Calu3 (cell line): ENCODE data around the gene RBM15B. TPM values are rescaled to one million over a fixed set of nuclear protein-coding genes. Genes with fewer than 3 reads are reported as not detected.

Source experiments
- BruUV-seq: library from RNA; stranded (reverse); fragments of 400-500 nt; replicated peaks from 2 replicates; lab custom pipeline; 2021; lab: Mats Ljungman, UMichigan
- CTCF ChIA-PET: fragments of 300-600 bp; sonication (Branson Sonifier 250); formaldehyde crosslinking; loops from one replicate; lab custom pipeline; 2022; ENCODE audit warnings: antibody characterized with exemption; lab: Charles Lee
- DNase-seq: peaks from one replicate; pipeline ENCODE4 v3.0.0; 2022
- H3K27ac Mint-ChIP-seq: one replicate; pipeline ENCODE4 v1.8.0; 2022; ENCODE audit warnings: mixed read lengths; ENCODE audit not compliant: unreplicated experiment
- H3K27me3 Mint-ChIP-seq: one replicate; pipeline ENCODE4 v1.8.0; 2022; ENCODE audit warnings: mixed read lengths; ENCODE audit not compliant: unreplicated experiment
- H3K36me3 Mint-ChIP-seq: one replicate; pipeline ENCODE4 v1.8.0; 2022; ENCODE audit warnings: mild to moderate bottlenecking, moderate library complexity, mixed read lengths; ENCODE audit not compliant: insufficient read depth, unreplicated experiment
- H3K4me1 Mint-ChIP-seq: one replicate; pipeline ENCODE4 v1.8.0; 2022; ENCODE audit warnings: mild to moderate bottlenecking, low read depth, mixed read lengths; ENCODE audit not compliant: unreplicated experiment
- H3K4me3 Mint-ChIP-seq: one replicate; pipeline ENCODE4 v1.8.0; 2022; ENCODE audit warnings: mild to moderate bottlenecking, low read depth, moderate library complexity, mixed read lengths; ENCODE audit not compliant: unreplicated experiment
- H3K9me3 Mint-ChIP-seq: one replicate; pipeline ENCODE4 v1.8.0; 2022; ENCODE audit warnings: low read depth, mixed read lengths; ENCODE audit not compliant: unreplicated experiment
- CTCF ChIP-seq: fragments of 200-600 bp; IDR thresholded peaks from one replicate; pipeline ENCODE4 v1.8.0; 2022; ENCODE audit warnings: antibody characterized with exemption; ENCODE audit not compliant: unreplicated experiment
- intact Hi-C: fragments of 100-400 bp; cut with micrococcal nuclease; formaldehyde crosslinking; loops from one replicate; pipeline ENCODE4 v1.10.0; 2022; ENCODE audit not compliant: unreplicated experiment
- total RNA-seq: library from RNA; stranded (reverse); gene quantifications from 2 replicates; pipeline ENCODE4 v1.2.3, GENCODE V29; 2022

The RBM15B gene
- total RNA-seq, 1 experiment from 2014 or later: 43.8 TPM

DNA sequence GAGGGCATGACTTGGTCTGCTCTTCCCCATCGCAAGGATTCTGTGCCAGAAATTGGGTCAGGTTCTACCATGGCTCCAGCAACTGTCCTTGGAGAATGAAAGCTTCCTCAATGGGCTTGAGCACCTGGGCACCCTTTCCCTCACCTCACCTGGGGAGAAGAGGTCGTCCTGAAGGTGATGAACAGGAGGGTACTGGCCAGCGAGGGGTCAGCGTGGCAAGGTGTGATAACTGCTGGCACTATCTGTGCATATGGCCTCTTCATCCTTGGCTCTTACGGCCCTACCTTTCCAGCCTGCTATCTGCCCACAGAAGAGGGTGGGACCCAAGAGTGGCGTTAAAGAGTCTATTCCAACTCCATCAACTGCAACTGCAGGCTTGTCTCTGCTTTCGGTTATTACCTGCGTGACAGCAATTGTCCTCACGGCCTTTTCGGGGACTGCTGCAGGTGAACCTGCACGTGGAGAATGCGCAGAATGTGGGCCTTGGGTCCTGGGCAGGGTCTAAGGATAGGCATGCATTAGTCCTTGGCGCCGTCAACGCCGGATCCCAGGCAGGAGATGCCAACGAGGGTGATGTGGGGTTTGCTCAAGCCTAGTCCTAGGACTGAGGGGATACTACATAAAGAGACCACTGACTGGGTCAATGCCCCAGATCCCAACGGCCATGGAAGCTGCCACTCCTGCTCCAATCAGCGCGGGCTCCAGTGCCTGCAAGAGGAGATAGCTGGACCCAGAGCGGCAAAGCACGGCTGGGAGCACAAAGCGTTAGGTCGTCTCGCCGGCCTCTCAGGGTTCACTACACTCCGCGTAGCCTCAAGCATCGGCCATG is 625 bp upstream of the RBM15B start:
- no peak for DNase-seq
- no peaks in the 10 kb centered on the region for H3K9me3 Mint-ChIP-seq
- intact Hi-C loops: no loop called here
- no peak for TF ChIP-seq CTCF
- peak overlapping the region; percentile 71 for H3K4me3 Mint-ChIP-seq
- H3K27ac Mint-ChIP-seq: no peak overlapping the region
- H3K27me3 Mint-ChIP-seq: no peaks in the 10 kb centered on the region
- H3K4me1 Mint-ChIP-seq: peaks cover 39% of the 10 kb centered on the region
- BruUV-seq: TSS peak; percentile 18
- peaks cover 97% of the 10 kb centered on the region for H3K36me3 Mint-ChIP-seq
- CTCF ChIA-PET: no interaction called here

GRCh38 chr3:51391566-51392354 is 675 bp downstream of the RBM15B start:
- intact Hi-C loops: no loop called here
- peak overlapping the region; percentile 39 for H3K27ac Mint-ChIP-seq
- H3K9me3 Mint-ChIP-seq: no peaks in the 10 kb centered on the region
- no peak for TF ChIP-seq CTCF
- CTCF ChIA-PET: interaction anchor here (0.5 kb wide), 1 partner anchor 260 kb away, joined by 3 read pairs; no protein-coding TSS in a partner anchor
- no peaks in the 10 kb centered on the region for H3K27me3 Mint-ChIP-seq
- BruUV-seq: no TSS peak
- peaks cover 32% of the 10 kb centered on the region for H3K4me1 Mint-ChIP-seq
- DNase-seq: peak; percentile 28
- H3K36me3 Mint-ChIP-seq: peaks cover 88% of the 10 kb centered on the region
- H3K4me3 Mint-ChIP-seq: peak overlapping the region; percentile 71

- no peaks in the 10 kb centered on the region for H3K9me3 Mint-ChIP-seq
- H3K27me3 Mint-ChIP-seq: no peaks in the 10 kb centered on the region
- intact Hi-C loops: no loop called here
- no peak for TF ChIP-seq CTCF
- CTCF ChIA-PET: interaction anchor here (0.5 to 1.1 kb wide), 2 partner anchors 8 to 261 kb away, joined by 3 read pairs; partner anchors contain the start of gene MANF
- peaks cover 88% of the 10 kb centered on the region for H3K36me3 Mint-ChIP-seq
- peak overlapping the region; percentile 71 for H3K4me3 Mint-ChIP-seq
- no peak overlapping the region for H3K27ac Mint-ChIP-seq
- DNase-seq: no peak
- BruUV-seq: no TSS peak
- H3K4me1 Mint-ChIP-seq: peaks cover 29% of the 10 kb centered on the region
Observed at GRCh38 chr3:51392355-51393133, 1.5 kb downstream of the RBM15B start.

GRCh38 chr3:51393134-51393495 is 2.0 kb downstream of the RBM15B start:
- H3K4me1 Mint-ChIP-seq: peaks cover 23% of the 10 kb centered on the region
- H3K36me3 Mint-ChIP-seq: peaks cover 87% of the 10 kb centered on the region
- no peak overlapping the region for H3K27ac Mint-ChIP-seq
- BruUV-seq: TSS peak; percentile 21
- TF ChIP-seq CTCF: no peak
- intact Hi-C loops: no loop called here
- H3K9me3 Mint-ChIP-seq: no peaks in the 10 kb centered on the region
- H3K27me3 Mint-ChIP-seq: no peaks in the 10 kb centered on the region
- CTCF ChIA-PET: interaction anchor here (1.1 kb wide), 1 partner anchor 8 kb away, joined by 3 read pairs; the partner anchor contains the start of gene MANF
- DNase-seq: no peak
- no peak overlapping the region for H3K4me3 Mint-ChIP-seq
